ENCODE results near the gene LMCD1. TPM values are rescaled to one million over a fixed set of nuclear protein-coding genes. Genes with fewer than 3 reads are reported as not detected.

LMCD1 gene
- polyA plus RNA-seq, 2 of the 4 experiments (the other 2 are of a cell fraction): 64.3 to 85.4 TPM

DNA sequence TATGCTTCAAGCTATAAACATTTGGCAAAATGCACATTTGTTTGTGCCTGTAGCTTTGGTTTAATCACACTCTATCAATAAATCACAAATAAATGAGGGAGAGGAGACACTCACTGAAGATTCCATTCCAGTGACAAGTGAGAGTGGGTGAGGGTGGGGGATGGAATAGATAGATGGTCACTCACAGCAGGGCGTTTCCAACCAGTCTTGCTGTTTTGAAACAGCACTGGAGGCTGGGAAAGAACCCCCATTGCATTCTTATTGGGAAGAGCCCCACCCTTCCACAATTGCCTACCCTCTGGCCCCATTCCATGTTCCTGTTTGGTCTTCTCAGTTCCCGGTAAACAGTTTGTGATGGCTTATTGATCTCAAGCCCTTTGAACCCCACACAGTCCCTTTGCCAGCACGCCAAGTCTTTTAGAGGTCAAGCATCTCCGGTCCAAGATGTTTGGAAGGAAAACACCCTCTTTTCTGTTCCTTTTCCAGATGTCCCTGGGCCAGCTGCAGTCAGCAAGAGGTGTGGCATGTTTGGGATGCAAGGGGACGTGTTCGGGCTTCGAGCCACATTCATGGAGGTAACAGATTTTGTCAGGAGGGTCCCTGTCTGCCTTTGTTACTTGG, 30.7 kb downstream of the LMCD1 start:
- Histone ChIP-seq H3K4me3 (no peak overlapping the region), H3K9me3 (no peaks in the 10 kb centered on the region), H3K4me1 (peaks cover 51% of the 10 kb centered on the region), H3K27ac (peak overlapping the region in 1 of 2 experiments; percentile 73; a peak in 3 of 6 replicates), H3K4me2 (peak overlapping the region; percentile 40; the same call in 2 of the 3 replicates)
- ChIA-PET POLR2A (interaction anchor here (0.6 kb wide), 1 partner anchor 31 kb away, joined by 3 read pairs; the partner anchor contains the start of gene LMCD1), CTCF (interaction anchor here (1.3 to 2.7 kb wide), 2 partner anchors 28 to 90 kb away, joined by 3 to 12 read pairs; no protein-coding TSS in a partner anchor)
- ATAC-seq (peak in 1 of 2 experiments; percentile 29; a peak in 3 of 6 replicates), FAIRE-seq (no peak), DNase-seq (ENCODE audit: low read depth in 1 of 2, low spot score in 1 of 2) (peak; percentile 28 to 32)
- WGBS (ENCODE audit: missing lambda C conversion rate): 66% methylated on average over 7 of the region's 7 CpGs
- no peak for TF ChIP-seq FOSL2 (IDR thresholded peaks at IDR 0.05)
- peak; percentile 38 for TF ChIP-seq FOSL2 (CRISPR knock-in tag; IDR thresholded peaks at IDR 0.05)
- TF ChIP-seq, protein P1, sequence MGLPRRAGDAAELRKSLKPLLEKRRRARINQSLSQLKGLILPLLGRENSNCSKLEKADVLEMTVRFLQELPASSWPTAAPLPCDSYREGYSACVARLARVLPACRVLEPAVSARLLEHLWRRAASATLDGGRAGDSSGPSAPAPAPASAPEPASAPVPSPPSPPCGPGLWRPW (IDR thresholded peaks at IDR 0.05): no peak
- TF ChIP-seq MAFK (IDR thresholded peaks at IDR 0.05; ENCODE audit: partially characterized antibody): no peak

DNA sequence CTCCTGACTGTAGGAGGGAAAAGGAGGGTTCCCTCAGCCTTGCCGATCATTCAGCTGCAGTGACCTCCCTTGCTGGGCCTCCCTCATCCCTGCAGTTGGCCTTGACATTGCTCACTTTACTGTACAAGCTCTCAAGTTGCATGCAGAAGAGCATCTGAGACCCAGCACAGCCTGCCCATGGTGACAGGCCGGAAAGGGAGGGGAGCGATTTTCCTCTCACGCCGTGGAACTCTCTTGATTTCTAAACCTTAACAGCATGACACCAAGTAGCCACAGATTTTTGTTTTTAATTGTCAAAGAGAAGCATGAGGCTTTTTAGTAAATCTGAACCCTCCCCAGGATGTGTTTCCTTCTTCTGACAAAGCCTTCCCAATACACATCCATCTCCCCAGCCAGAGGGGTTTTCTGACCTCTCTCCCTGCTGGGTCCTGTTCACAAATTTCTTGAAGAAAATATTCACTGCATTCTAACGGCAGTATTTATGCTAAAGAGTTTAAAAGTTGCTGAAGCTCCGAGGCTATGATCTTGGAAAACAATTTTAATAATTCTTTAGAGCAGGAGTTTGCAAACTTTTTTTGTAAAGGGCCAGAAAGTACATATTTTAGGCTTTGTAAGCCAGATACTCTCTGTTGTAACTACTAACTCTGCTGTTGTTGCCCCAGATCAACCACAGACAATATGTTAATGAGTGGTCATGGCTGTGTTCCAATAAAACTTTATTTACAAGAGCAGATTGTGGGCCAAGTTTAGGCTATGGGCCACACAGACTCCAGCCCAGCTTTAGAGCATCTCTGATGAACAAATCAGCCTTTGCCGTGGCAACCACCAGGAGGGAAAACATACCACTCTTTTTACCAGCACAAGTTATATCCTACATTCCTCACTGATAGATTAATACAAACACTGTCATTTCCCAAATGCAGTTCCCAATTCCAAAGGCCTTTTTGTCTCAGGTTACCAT, 34.8 kb downstream of the LMCD1 start:
- no peak for FAIRE-seq
- Histone ChIP-seq H3K4me3 (no peak overlapping the region), H3K4me1 (peaks cover 14% of the 10 kb centered on the region), H3K27ac (no peak overlapping the region), H3K4me2 (no peak overlapping the region), H3K9me3 (no peaks in the 10 kb centered on the region)
- POLR2A ChIA-PET: no interaction called here
- 94% methylated on average over 8 of the region's 8 CpGs for WGBS (ENCODE audit: missing lambda C conversion rate)
- DNase-seq (ENCODE audit: low read depth in 1 of 2, low spot score in 1 of 2): peak in 1 of 2 experiments; percentile 33
- no peak for TF ChIP-seq RFX5 (IDR thresholded peaks at IDR 0.05)
- TF ChIP-seq NFE2L2 (conservative IDR thresholded peaks at IDR 0.05; ENCODE audit: low read length): no peak
- no peak for TF ChIP-seq ESRRA (IDR thresholded peaks at IDR 0.05; ENCODE audit: borderline replicate concordance, low read length)
- no peak for TF ChIP-seq HDAC2 (IDR thresholded peaks at IDR 0.05)
- TF ChIP-seq ZNF302 (CRISPR knock-in tag; IDR thresholded peaks at IDR 0.05): no peak
- no peak for TF ChIP-seq GATA3 (IDR thresholded peaks at IDR 0.05; ENCODE audit: borderline replicate concordance)
- ATAC-seq: peak in 1 of 2 experiments; percentile 30; a peak in 2 of 6 replicates
- CTCF ChIA-PET: interaction anchor here (0.7 to 2.0 kb wide), 5 partner anchors 9 to 94 kb away, joined by 3 to 5 read pairs (median 3); no protein-coding TSS in a partner anchor

DNA sequence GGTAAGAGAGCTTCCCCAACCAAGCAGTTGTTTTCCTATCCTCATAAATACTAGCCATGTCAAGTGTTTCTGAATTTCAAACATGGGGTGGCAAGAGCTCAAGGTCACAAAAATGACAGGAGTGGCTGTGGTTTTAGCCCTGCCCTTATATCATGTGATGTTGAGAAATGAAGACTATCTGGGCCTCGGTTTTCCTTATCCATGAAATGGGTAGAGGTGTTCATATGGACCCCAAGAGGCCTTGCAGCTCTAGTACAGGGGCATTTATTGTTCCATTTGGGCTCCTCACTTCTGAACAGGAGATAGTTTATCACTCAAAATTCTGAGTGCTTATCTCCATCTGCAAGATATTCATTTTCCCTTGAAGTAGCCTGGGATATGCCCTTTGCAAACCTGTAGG, 35.8 kb downstream of the LMCD1 start:
- TF ChIP-seq KDM1A (IDR thresholded peaks at IDR 0.05; ENCODE audit: low read depth): peak; percentile 73; the same call in 1 of the 2 replicates
- TF ChIP-seq CHD2 (IDR thresholded peaks at IDR 0.05; ENCODE audit: low read length, partially characterized antibody): no peak
- TF ChIP-seq ESRRA (IDR thresholded peaks at IDR 0.05; ENCODE audit: borderline replicate concordance, low read length): no peak
- TF ChIP-seq, protein P2, sequence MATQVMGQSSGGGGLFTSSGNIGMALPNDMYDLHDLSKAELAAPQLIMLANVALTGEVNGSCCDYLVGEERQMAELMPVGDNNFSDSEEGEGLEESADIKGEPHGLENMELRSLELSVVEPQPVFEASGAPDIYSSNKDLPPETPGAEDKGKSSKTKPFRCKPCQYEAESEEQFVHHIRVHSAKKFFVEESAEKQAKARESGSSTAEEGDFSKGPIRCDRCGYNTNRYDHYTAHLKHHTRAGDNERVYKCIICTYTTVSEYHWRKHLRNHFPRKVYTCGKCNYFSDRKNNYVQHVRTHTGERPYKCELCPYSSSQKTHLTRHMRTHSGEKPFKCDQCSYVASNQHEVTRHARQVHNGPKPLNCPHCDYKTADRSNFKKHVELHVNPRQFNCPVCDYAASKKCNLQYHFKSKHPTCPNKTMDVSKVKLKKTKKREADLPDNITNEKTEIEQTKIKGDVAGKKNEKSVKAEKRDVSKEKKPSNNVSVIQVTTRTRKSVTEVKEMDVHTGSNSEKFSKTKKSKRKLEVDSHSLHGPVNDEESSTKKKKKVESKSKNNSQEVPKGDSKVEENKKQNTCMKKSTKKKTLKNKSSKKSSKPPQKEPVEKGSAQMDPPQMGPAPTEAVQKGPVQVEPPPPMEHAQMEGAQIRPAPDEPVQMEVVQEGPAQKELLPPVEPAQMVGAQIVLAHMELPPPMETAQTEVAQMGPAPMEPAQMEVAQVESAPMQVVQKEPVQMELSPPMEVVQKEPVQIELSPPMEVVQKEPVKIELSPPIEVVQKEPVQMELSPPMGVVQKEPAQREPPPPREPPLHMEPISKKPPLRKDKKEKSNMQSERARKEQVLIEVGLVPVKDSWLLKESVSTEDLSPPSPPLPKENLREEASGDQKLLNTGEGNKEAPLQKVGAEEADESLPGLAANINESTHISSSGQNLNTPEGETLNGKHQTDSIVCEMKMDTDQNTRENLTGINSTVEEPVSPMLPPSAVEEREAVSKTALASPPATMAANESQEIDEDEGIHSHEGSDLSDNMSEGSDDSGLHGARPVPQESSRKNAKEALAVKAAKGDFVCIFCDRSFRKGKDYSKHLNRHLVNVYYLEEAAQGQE (IDR thresholded peaks at IDR 0.05): no peak
- TF ChIP-seq CBX8 (IDR thresholded peaks at IDR 0.05): no peak
- no peak for TF ChIP-seq HDAC2 (IDR thresholded peaks at IDR 0.05)
- TF ChIP-seq RNF2 (IDR thresholded peaks at IDR 0.05; ENCODE audit: borderline replicate concordance, low read depth): no peak
- TF ChIP-seq, protein P3, sequence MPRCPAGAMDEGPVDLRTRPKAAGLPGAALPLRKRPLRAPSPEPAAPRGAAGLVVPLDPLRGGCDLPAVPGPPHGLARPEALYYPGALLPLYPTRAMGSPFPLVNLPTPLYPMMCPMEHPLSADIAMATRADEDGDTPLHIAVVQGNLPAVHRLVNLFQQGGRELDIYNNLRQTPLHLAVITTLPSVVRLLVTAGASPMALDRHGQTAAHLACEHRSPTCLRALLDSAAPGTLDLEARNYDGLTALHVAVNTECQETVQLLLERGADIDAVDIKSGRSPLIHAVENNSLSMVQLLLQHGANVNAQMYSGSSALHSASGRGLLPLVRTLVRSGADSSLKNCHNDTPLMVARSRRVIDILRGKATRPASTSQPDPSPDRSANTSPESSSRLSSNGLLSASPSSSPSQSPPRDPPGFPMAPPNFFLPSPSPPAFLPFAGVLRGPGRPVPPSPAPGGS (IDR thresholded peaks at IDR 0.05): no peak
- ATAC-seq: no peak
- no peak overlapping the region for H3K4me2 ChIP-seq
- H3K9me3 ChIP-seq: no peaks in the 10 kb centered on the region
- WGBS (ENCODE audit: missing lambda C conversion rate): 84% methylated on average over 1 of the region's 1 CpG
- peaks cover 3% of the 10 kb centered on the region for H3K4me1 ChIP-seq
- DNase-seq (ENCODE audit: low read depth in 1 of 2, low spot score in 1 of 2): no peak
- ChIA-PET CTCF (interaction anchor here (0.7 to 1.2 kb wide), 2 partner anchors 11 to 95 kb away, joined by 3 read pairs; no protein-coding TSS in a partner anchor), POLR2A (no interaction called here)
- H3K4me3 ChIP-seq: no peak overlapping the region
- no peak for FAIRE-seq
- no peak overlapping the region for H3K27ac ChIP-seq
